SK-N-SH treated with all-trans-retinoic acid at 6 μM for 48 hours (cell line): ENCODE data around the gene NGEF.

ENCODE experiments used
- ATAC-seq: fragments of 200-7000 bp; cut with Tn5 transposase; 3 replicates; pipeline ENCODE4 v1.9.1; 2020; ENCODE audit warnings: mild to moderate bottlenecking, moderate library complexity
- ARNTL ChIP-seq: fragments of 450-650 bp; formaldehyde crosslinking; IDR thresholded peaks from 2 replicates; pipeline ENCODE4 v1.5.0; 2020; ENCODE audit warnings: low read depth, mild to moderate bottlenecking, moderate library complexity, borderline replicate concordance
- BACH2 ChIP-seq: fragments of 250-450 bp; sonication (Bioruptor Pico); IDR thresholded peaks from 2 replicates; pipeline ENCODE4 v1.9.0; 2021; ENCODE audit warnings: mild to moderate bottlenecking, borderline replicate concordance
- CSDC2 ChIP-seq: fragments of 250-450 bp; sonication (Bioruptor Pico); IDR thresholded peaks from 2 replicates; pipeline ENCODE4 v1.5.0; 2020; ENCODE audit warnings: mild to moderate bottlenecking, moderate library complexity
- ESRRG ChIP-seq: fragments of 250-450 bp; sonication (Bioruptor Pico); IDR thresholded peaks from 2 replicates; pipeline ENCODE4 v1.6.1; 2021; ENCODE audit warnings: mild to moderate bottlenecking
- GLIS3 ChIP-seq: fragments of 250-450 bp; sonication (Bioruptor Pico); IDR thresholded peaks from 2 replicates; pipeline ENCODE4 v1.5.0; 2020; ENCODE audit warnings: mild to moderate bottlenecking, moderate library complexity
- ISL1 ChIP-seq: fragments of 250-450 bp; sonication (Bioruptor Pico); IDR thresholded peaks from 2 replicates; pipeline ENCODE4 v2.1.2; 2022; ENCODE audit warnings: mild to moderate bottlenecking, moderate library complexity
- OSR1 ChIP-seq: fragments of 250-450 bp; sonication (Bioruptor Pico); IDR thresholded peaks from 2 replicates; pipeline ENCODE4 v1.8.0; 2022; ENCODE audit warnings: moderate library complexity, mild to moderate bottlenecking, inconsistent platforms
- PPARA ChIP-seq: fragments of 250-450 bp; sonication (Bioruptor Pico); IDR thresholded peaks from 2 replicates; pipeline ENCODE4 v1.5.0; 2020; ENCODE audit warnings: mild to moderate bottlenecking, borderline replicate concordance
- RARB ChIP-seq: fragments of 250-450 bp; sonication (Bioruptor Pico); IDR thresholded peaks from 2 replicates; pipeline ENCODE4 v1.8.0; 2021; ENCODE audit warnings: mild to moderate bottlenecking, moderate library complexity
- SNAI2 ChIP-seq: fragments of 250-450 bp; sonication (Bioruptor Pico); IDR thresholded peaks from 2 replicates; pipeline ENCODE4 v1.5.0; 2020; ENCODE audit warnings: mild to moderate bottlenecking, moderate library complexity
- TCF4 ChIP-seq: fragments of 250-450 bp; sonication (Bioruptor Pico); IDR thresholded peaks from 2 replicates; pipeline ENCODE4 v1.8.0; 2021; ENCODE audit warnings: mild to moderate bottlenecking, moderate library complexity, borderline replicate concordance
- TOX ChIP-seq: fragments of 250-450 bp; sonication (Bioruptor Pico); IDR thresholded peaks from 2 replicates; pipeline ENCODE4 v1.8.0; 2021; ENCODE audit warnings: mild to moderate bottlenecking, moderate library complexity, borderline replicate concordance
- ZC3H10 ChIP-seq: fragments of 250-450 bp; sonication (Bioruptor Pico); IDR thresholded peaks from 2 replicates; pipeline ENCODE4 v1.5.1; 2021; ENCODE audit warnings: mild to moderate bottlenecking, moderate library complexity
- ZFP3 ChIP-seq: fragments of 250-450 bp; sonication (Bioruptor Pico); IDR thresholded peaks from 2 replicates; pipeline ENCODE4 v1.5.0; 2020; ENCODE audit warnings: mild to moderate bottlenecking, moderate library complexity
- ZFP30 ChIP-seq: fragments of 450-650 bp; formaldehyde crosslinking; IDR thresholded peaks from 2 replicates; pipeline ENCODE4 v1.5.0; 2022; ENCODE audit warnings: mild to moderate bottlenecking, moderate library complexity
- ZNF565 ChIP-seq: fragments of 450-650 bp; formaldehyde crosslinking; conservative IDR thresholded peaks from 2 replicates; pipeline ENCODE4 v1.5.0; 2020; ENCODE audit warnings: low read depth, mild to moderate bottlenecking, moderate library complexity
- ZNF70 ChIP-seq: fragments of 450-650 bp; formaldehyde crosslinking; IDR thresholded peaks from 2 replicates; pipeline ENCODE4 v1.5.0; 2020; ENCODE audit warnings: mild to moderate bottlenecking, moderate library complexity
- ZNF8 ChIP-seq: fragments of 450-650 bp; formaldehyde crosslinking; IDR thresholded peaks from 2 replicates; pipeline ENCODE4 v1.5.0; 2020; ENCODE audit warnings: mild to moderate bottlenecking, moderate library complexity
- TF ChIP-seq, protein P1 (sequence below): fragments of 250-450 bp; sonication (Bioruptor Pico); IDR thresholded peaks from 2 replicates; pipeline ENCODE4 v1.5.1; 2021; ENCODE audit warnings: mild to moderate bottlenecking, moderate library complexity
- TF ChIP-seq, protein P2 (sequence below): fragments of 250-450 bp; sonication (Bioruptor Pico); IDR thresholded peaks from 2 replicates; pipeline ENCODE4 v1.5.1; 2020; ENCODE audit warnings: low read depth, mild to moderate bottlenecking, moderate library complexity
- TF ChIP-seq, protein P3 (sequence below): fragments of 250-450 bp; sonication (Bioruptor Pico); IDR thresholded peaks from 2 replicates; pipeline ENCODE4 v1.8.0; 2020; ENCODE audit warnings: mild to moderate bottlenecking, moderate library complexity, borderline replicate concordance

Gene NGEF

DNA sequence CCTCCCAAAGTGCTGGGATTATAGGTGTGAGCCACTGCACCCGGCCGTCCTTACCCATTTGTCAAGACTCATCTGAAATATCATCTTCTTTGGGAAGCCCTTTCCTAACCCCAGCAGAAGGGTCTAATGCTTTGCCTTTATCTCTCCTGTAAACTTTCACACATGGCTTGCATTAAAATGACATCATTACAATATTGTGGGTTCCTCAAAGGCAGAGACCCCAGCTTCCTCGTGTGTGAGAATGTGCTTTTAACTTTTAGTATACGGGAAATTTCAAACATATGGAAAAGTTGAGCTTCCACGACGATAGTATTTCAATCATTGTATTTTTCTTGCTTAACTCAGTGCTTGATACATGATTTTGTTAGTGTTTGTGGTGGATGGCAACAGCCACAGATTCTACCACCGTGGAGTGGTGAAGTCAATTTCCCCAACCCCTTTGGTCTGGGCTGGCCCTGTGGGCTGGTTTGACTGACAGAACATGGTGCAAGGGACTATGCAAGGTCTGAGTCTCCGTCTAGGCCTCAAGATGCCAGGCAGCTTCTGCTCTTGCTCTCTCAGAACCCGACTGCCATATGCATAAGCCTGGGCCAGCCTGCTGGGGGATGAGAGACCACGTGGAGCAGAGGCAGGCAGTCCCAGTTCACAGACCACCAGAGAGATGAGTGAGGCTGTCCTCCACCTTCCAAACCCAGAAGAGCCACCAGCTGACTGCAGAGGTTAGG is 39.9 kb downstream of the NGEF start:
- no peak for TF ChIP-seq ZNF8 (CRISPR knock-in tag)
- no peak for TF ChIP-seq ZFP30 (CRISPR knock-in tag)
- TF ChIP-seq OSR1: no peak
- TF ChIP-seq SNAI2 (CRISPR knock-in tag): no peak
- TF ChIP-seq CSDC2 (CRISPR knock-in tag): no peak
- no peak for TF ChIP-seq GLIS3 (CRISPR knock-in tag)
- TF ChIP-seq ZC3H10 (CRISPR knock-in tag): no peak
- no peak for TF ChIP-seq ISL1 (CRISPR knock-in tag)
- TF ChIP-seq, protein P1, sequence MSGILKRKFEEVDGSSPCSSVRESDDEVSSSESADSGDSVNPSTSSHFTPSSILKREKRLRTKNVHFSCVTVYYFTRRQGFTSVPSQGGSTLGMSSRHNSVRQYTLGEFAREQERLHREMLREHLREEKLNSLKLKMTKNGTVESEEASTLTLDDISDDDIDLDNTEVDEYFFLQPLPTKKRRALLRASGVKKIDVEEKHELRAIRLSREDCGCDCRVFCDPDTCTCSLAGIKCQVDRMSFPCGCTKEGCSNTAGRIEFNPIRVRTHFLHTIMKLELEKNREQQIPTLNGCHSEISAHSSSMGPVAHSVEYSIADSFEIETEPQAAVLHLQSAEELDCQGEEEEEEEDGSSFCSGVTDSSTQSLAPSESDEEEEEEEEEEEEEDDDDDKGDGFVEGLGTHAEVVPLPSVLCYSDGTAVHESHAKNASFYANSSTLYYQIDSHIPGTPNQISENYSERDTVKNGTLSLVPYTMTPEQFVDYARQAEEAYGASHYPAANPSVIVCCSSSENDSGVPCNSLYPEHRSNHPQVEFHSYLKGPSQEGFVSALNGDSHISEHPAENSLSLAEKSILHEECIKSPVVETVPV (CRISPR knock-in tag): no peak
- TF ChIP-seq RARB: no peak
- TF ChIP-seq, protein P2, sequence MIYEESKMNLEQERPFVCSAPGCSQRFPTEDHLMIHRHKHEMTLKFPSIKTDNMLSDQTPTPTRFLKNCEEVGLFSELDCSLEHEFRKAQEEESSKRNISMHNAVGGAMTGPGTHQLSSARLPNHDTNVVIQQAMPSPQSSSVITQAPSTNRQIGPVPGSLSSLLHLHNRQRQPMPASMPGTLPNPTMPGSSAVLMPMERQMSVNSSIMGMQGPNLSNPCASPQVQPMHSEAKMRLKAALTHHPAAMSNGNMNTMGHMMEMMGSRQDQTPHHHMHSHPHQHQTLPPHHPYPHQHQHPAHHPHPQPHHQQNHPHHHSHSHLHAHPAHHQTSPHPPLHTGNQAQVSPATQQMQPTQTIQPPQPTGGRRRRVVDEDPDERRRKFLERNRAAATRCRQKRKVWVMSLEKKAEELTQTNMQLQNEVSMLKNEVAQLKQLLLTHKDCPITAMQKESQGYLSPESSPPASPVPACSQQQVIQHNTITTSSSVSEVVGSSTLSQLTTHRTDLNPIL: no peak
- no peak for TF ChIP-seq PPARA (CRISPR knock-in tag)
- TF ChIP-seq TCF4 (CRISPR knock-in tag): no peak
- no peak for TF ChIP-seq TOX (CRISPR knock-in tag)
- no peak for ATAC-seq

DNA sequence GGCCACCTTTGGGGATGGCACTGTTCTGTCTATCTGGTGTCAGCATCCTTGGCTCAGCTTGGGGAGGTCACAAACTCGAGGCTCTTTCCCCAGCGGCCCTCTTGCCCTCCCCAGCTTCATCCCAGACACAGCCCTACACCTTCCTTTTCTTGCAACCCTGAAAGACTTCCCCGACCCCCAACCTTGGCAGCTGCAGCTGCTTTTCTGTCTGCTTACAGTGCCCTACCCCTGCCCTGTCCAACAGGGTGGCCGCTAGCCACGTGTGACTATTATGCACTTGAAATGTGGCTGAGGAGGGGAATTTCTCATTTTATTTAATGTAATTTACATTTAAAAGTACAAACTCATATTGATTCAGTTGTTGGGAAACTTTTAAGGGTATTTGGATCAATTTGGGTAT is 41.3 kb downstream of the NGEF start:
- no peak for ATAC-seq
- TF ChIP-seq RARB: no peak
- TF ChIP-seq, all 23 proteins: peak for 0

DNA sequence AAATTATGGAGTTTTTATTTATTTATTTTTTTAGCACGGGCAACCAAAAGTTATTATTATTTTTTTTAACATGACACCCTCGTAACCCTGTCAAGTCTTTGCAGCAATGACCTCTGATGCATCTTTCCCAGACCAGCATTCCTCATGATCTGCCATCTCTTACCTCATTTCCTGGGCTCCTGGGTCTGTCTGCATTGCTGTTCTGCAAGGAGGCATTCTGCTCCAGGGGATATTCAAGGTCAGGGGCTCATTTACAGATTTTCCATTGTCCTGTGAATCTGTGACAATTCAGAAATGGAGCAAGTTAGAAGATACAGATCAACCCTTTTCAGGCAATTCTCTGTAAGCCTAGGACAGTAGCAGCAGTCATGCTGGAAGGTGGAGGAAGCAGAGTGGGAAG is 43.0 kb downstream of the NGEF start:
- no peak for ATAC-seq
- TF ChIP-seq TCF4 (CRISPR knock-in tag) (no peak), TOX (CRISPR knock-in tag) (no peak), SNAI2 (CRISPR knock-in tag) (no peak), ZNF70 (CRISPR knock-in tag) (no peak), ZNF8 (CRISPR knock-in tag) (no peak), ZNF565 (CRISPR knock-in tag) (no peak)
- TF ChIP-seq, protein P3, sequence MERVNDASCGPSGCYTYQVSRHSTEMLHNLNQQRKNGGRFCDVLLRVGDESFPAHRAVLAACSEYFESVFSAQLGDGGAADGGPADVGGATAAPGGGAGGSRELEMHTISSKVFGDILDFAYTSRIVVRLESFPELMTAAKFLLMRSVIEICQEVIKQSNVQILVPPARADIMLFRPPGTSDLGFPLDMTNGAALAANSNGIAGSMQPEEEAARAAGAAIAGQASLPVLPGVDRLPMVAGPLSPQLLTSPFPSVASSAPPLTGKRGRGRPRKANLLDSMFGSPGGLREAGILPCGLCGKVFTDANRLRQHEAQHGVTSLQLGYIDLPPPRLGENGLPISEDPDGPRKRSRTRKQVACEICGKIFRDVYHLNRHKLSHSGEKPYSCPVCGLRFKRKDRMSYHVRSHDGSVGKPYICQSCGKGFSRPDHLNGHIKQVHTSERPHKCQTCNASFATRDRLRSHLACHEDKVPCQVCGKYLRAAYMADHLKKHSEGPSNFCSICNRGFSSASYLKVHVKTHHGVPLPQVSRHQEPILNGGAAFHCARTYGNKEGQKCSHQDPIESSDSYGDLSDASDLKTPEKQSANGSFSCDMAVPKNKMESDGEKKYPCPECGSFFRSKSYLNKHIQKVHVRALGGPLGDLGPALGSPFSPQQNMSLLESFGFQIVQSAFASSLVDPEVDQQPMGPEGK (CRISPR knock-in tag): no peak
- TF ChIP-seq, protein P2: no peak

DNA sequence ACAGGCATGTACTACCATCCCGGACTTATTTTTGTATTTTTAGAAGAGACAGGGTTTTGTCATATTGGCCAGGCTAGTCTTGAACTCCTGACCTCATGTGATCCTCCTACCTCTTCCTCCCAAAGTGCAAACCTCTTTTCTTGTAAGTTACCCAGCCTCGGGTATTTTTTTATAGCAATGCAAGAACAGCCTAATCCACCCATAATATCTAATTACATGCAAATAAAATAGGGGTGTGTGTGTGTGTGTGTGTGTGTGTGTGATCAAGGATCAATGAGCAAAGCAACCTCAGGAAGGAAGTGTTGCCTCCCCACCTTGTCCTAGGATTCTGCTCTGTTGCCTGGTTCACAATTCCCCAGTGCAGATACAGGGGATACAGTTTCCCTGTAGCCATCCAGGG is 45.6 kb downstream of the NGEF start:
- ATAC-seq: no peak
- TF ChIP-seq ZFP30 (CRISPR knock-in tag) (no peak), SNAI2 (CRISPR knock-in tag) (no peak), ARNTL (CRISPR knock-in tag) (no peak), RARB (no peak), CSDC2 (CRISPR knock-in tag) (no peak), TOX (CRISPR knock-in tag) (no peak), GLIS3 (CRISPR knock-in tag) (no peak), ZC3H10 (CRISPR knock-in tag) (no peak)
- TF ChIP-seq, protein P1 (CRISPR knock-in tag): no peak

DNA sequence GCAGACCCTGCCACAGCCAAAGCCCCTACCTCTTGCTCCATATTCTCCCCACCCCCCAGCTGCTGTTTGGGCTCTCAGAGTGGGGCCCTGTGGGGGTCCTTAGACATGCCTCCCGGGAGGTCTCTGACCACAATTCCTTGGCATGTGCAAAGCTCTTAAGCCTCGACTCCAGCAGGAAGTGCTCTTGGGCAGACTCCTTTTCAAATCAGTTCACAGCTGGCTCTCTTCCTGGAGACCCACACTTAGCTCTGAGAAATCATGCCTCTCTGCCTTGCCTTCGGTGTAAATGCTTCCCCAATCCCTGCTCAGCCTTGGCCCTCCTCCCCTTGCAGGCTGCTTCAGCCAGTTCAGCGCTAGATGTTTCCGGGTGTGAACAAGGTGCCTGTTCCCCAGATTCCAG is 46.9 kb downstream of the NGEF start:
- ATAC-seq: no peak
- TF ChIP-seq ZNF70 (CRISPR knock-in tag) (no peak), GLIS3 (CRISPR knock-in tag) (no peak), RARB (no peak), ZC3H10 (CRISPR knock-in tag) (no peak), ZNF8 (CRISPR knock-in tag) (no peak), ARNTL (CRISPR knock-in tag) (no peak), ZFP30 (CRISPR knock-in tag) (no peak), OSR1 (no peak), ZFP3 (CRISPR knock-in tag) (no peak), ESRRG (no peak), ZNF565 (CRISPR knock-in tag) (no peak), TCF4 (CRISPR knock-in tag) (no peak), BACH2 (CRISPR knock-in tag) (no peak), ISL1 (CRISPR knock-in tag) (no peak)
- TF ChIP-seq, protein P3 (CRISPR knock-in tag): no peak
